Fibroblast of lung (primary cell): ENCODE data around the gene DGKG. TPM values are rescaled to one million over a fixed set of nuclear protein-coding genes. Genes with fewer than 3 reads are reported as not detected.

ENCODE experiments used
- DNase-seq, 2 donors: peaks; one replicate each; pipeline versions ENCODE4 v3.0.0 to v3.0.0-alpha.2; 2010; ENCODE audit warnings: low read depth in 2 of 2
- H2AFZ ChIP-seq: 2 replicates; pipeline ENCODE4 v1.5.1; 2012; ENCODE audit warnings: low read length, control low read depth, inconsistent platforms
- H3K27ac ChIP-seq: 2 replicates; pipeline ENCODE4 v1.5.1; 2011; ENCODE audit warnings: low read length, control low read depth; ENCODE audit not compliant: insufficient read depth
- H3K27me3 ChIP-seq: 2 replicates; pipeline ENCODE4 v1.5.1; 2011; ENCODE audit warnings: mild to moderate bottlenecking, low read length; ENCODE audit not compliant: control insufficient read depth, insufficient read depth
- H3K36me3 ChIP-seq: 2 replicates; pipeline ENCODE4 v1.5.1; 2011; ENCODE audit warnings: low read length; ENCODE audit not compliant: control insufficient read depth, insufficient read depth
- H3K4me1 ChIP-seq: 2 replicates; pipeline ENCODE4 v1.5.1; 2011; ENCODE audit warnings: low read length; ENCODE audit not compliant: control insufficient read depth, insufficient read depth; ENCODE audit errors: extremely low read depth
- H3K4me2 ChIP-seq: 2 replicates; pipeline ENCODE4 v1.5.1; 2011; ENCODE audit warnings: low read length, control low read depth; ENCODE audit not compliant: insufficient read depth; ENCODE audit errors: extremely low read depth
- H3K4me3 ChIP-seq, 4 experiments: fragments of 200-600 bp in 1 of 4; sonication (generic) in 1 of 4; replicated peaks in 1 of 4; 2 replicates each; pipeline ENCODE4 v1.5.1; 2011 to 2016; ENCODE audit warnings: low read length in 4 of 4, low read depth in 3 of 4, mild to moderate bottlenecking in 3 of 4, control low read depth in 2 of 4, inconsistent platforms in 1 of 4, mixed read lengths in 1 of 4; ENCODE audit not compliant: insufficient read depth in 1 of 4; ENCODE audit errors: control extremely low read depth in 1 of 4
- H3K79me2 ChIP-seq: 2 replicates; pipeline ENCODE4 v1.5.1; 2012; ENCODE audit warnings: mild to moderate bottlenecking, low read length, inconsistent platforms; ENCODE audit not compliant: control insufficient read depth, insufficient read depth
- H3K9ac ChIP-seq: 2 replicates; pipeline ENCODE4 v1.5.1; 2011; ENCODE audit warnings: mild to moderate bottlenecking, low read length, control low read depth; ENCODE audit not compliant: insufficient read depth
- H3K9me3 ChIP-seq: 2 replicates; pipeline ENCODE4 v1.5.1; 2012; ENCODE audit warnings: low read depth, low read length; ENCODE audit not compliant: control insufficient read depth, insufficient read depth
- H4K20me1 ChIP-seq: 2 replicates; pipeline ENCODE4 v1.5.1; 2011; ENCODE audit warnings: low read length; ENCODE audit not compliant: control insufficient read depth, insufficient read depth; ENCODE audit errors: extremely low read depth
- CTCF ChIP-seq, 2 donors: IDR thresholded peaks in 1 of 2; conservative IDR thresholded peaks in 1 of 2; 1 replicate in 1 of 2; 2 replicates in 1 of 2; pipeline ENCODE4 v1.5.1; 2011 to 2012; ENCODE audit warnings: low read length in 2 of 2, control low read depth in 1 of 2, inconsistent platforms in 1 of 2, low read depth in 1 of 2, mild to moderate bottlenecking in 1 of 2
- EZH2 ChIP-seq: IDR thresholded peaks from 2 replicates; pipeline ENCODE4 v1.5.1; 2012; ENCODE audit warnings: low read length, control low read depth, mild to moderate bottlenecking; ENCODE audit errors: missing control alignments
- polyA plus RNA-seq, 2 donors: library from polyadenylated mRNA; depleted of rRNA in 1 of 2; stranded (reverse) in 1 of 2; unstranded in 1 of 2; fragments of >200 nt; gene quantifications; 2 replicates each; pipeline ENCODE4 v1.2.1, GENCODE V29; 2011 to 2012; ENCODE audit warnings: missing spikeins in 1 of 2
- total RNA-seq: library from RNA; depleted of rRNA; stranded (reverse); fragments of >200 nt; gene quantifications from 2 replicates; pipeline ENCODE4 v1.2.1, GENCODE V29; 2014

DGKG gene
- total and polyA plus RNA-seq, 2 donors (not counting 1 experiment from before 2014, with no cell fraction given), result 3.7 to 4.8 TPM

DNA sequence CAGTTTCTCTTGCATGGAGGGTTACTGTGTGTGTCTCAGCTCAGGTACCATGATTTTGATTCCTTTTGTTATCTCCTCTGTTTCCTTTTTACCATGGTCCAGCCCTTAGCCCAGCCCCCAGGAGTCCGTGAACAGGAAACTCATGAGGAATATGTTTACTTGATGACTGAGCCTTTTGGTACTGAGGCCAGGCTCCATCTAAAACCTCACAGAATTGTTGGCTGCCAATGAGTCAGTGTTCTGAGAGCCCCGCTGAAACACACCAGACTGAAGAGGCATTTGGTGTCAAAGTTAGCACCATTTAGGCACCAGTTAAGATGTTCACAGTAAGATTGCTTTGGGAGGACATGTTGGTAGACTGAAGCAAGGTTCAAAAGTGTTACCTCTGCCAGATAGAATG, 80.9 kb downstream of the DGKG start:
- Histone ChIP-seq H3K27ac (no peak overlapping the region), H3K4me2 (peak overlapping the region; percentile 47)
- TF ChIP-seq EZH2, result no peak
- no peak for TF ChIP-seq CTCF (conservative IDR thresholded peaks at IDR 0.05 in 1 of 2, IDR thresholded peaks at IDR 0.05 in 1 of 2; ENCODE audit: low read depth in 1 of 2, low read length in 2 of 2)

DNA sequence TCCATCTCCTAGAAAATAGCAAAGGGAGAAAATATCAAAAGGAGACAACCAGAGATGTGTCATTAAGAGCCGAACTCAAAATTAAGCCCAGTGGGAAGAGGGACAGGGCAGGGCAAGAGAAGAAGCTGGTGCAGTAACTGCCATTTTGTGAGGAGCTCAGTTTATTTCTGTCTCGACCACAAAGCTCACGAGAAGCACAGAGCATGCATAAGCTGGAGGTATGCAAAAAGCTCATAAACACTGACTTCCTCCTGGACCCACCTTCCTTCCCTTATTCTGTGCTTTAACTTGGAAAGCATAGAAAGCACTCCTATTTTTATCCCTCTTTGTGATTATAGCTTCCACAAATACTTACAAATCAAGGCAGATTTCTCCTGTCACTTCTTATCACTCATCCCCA, 81.3 kb downstream of the DGKG start:
- Histone ChIP-seq H3K79me2 (no peaks in the 10 kb centered on the region), H3K4me1 (peaks cover 2% of the 10 kb centered on the region), H3K9me3 (no peaks in the 10 kb centered on the region), H2AFZ (no peak overlapping the region), H3K4me3 (no peak overlapping the region), H3K9ac (no peak overlapping the region), H3K36me3 (no peaks in the 10 kb centered on the region), H3K4me2 (no peak overlapping the region), H4K20me1 (no peaks in the 10 kb centered on the region), H3K27me3 (no peaks in the 10 kb centered on the region), H3K27ac (no peak overlapping the region)
- TF ChIP-seq EZH2, result no peak
- TF ChIP-seq CTCF (conservative IDR thresholded peaks at IDR 0.05 in 1 of 2, IDR thresholded peaks at IDR 0.05 in 1 of 2; ENCODE audit: low read depth in 1 of 2, low read length in 2 of 2), result no peak
- no peak for DNase-seq

More for the DNA sequence above, 80.9 kb downstream of the DGKG start:
- peak; percentile 68 to 92 for DNase-seq
- no peak overlapping the region for H2AFZ ChIP-seq
- no peaks in the 10 kb centered on the region for H3K27me3 ChIP-seq
- no peaks in the 10 kb centered on the region for H3K36me3 ChIP-seq
- no peak overlapping the region for H3K9ac ChIP-seq
- peaks cover 2% of the 10 kb centered on the region for H3K4me1 ChIP-seq
- H3K79me2 ChIP-seq, result no peaks in the 10 kb centered on the region
- H3K9me3 ChIP-seq, result no peaks in the 10 kb centered on the region
- H4K20me1 ChIP-seq, result no peaks in the 10 kb centered on the region
- H3K4me3 ChIP-seq, result no peak overlapping the region

DNA sequence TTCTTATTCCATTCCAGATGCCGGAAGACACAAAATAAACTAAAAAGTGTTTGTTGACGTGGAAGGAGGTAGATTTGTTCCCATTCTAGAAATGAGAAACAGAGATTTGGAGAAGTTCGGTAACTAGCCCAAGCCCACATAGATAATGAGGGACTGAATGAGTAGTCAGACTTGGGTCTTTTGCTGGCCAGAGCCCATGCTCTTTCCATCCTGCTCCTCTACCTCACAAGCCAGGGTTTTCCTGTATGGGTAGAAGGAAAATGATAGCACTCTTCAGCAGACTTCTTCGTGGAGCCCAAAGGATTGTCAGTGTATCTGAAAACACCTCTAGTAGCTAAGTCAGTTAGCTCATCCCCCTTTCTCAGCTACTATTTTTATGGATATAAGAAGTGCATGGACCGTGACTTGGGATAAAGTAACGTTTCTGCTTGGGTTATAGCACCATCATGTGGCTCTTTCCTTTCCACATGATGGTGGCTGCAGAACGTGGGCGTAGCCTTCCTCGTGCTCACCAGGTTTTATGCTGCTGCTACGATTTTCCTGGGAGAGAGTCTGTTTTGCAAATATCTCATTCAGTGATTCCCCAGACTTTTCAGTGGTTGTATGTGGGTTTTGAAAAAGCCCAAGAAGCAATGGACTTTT, 84.6 kb downstream of the DGKG start:
- TF ChIP-seq CTCF (conservative IDR thresholded peaks at IDR 0.05 in 1 of 2, IDR thresholded peaks at IDR 0.05 in 1 of 2; ENCODE audit: low read depth in 1 of 2, low read length in 2 of 2), result peak; percentile 61 to 66
- TF ChIP-seq EZH2, result no peak
- no peak overlapping the region for H3K4me3 ChIP-seq
- H3K79me2 ChIP-seq, result no peaks in the 10 kb centered on the region
- H3K9me3 ChIP-seq, result no peaks in the 10 kb centered on the region
- no peak overlapping the region for H3K9ac ChIP-seq
- H3K36me3 ChIP-seq, result no peaks in the 10 kb centered on the region
- peak; percentile 58 to 77 for DNase-seq
- H3K27ac ChIP-seq, result no peak overlapping the region
- no peak overlapping the region for H3K4me2 ChIP-seq
- peaks cover 2% of the 10 kb centered on the region for H3K4me1 ChIP-seq
- no peaks in the 10 kb centered on the region for H3K27me3 ChIP-seq
- no peak overlapping the region for H2AFZ ChIP-seq
- no peaks in the 10 kb centered on the region for H4K20me1 ChIP-seq
